ENCODE measurements around the gene ZBTB16. TPM values are rescaled to one million over a fixed set of nuclear protein-coding genes. Genes with fewer than 3 reads are reported as not detected.

The ZBTB16 gene
- total RNA-seq, 3 donors from 2014 or later, result 4.9 to 82.1 (median 48.8) TPM

DNA sequence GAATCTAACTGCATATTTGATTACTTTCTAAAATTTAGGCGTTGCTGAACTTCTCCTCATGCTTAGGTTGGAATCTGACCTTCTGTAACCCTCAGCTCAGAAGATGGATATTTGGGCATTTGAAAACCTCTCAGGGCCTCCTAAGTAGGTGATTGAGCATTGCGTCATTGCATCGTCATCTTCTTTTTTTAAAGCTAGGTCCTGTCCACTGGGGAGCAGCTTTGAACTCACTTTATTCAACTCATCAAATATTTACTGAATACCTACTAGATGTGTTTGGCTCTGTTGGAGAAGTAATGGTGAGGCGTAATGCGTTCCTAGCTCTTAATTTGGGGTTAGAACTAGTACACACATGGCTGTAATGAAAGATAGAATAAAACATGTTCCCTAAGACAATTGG, 56.8 kb downstream of the ZBTB16 start:
- intact Hi-C loops (cut with DNase I, micrococcal nuclease), result no loop called here
- H3K36me3 ChIP-seq (ENCODE audit: low read depth), result no peaks in the 10 kb centered on the region
- ATAC-seq (no peak), DNase-seq (no peak)
- H3K4me3 ChIP-seq, result no peak overlapping the region
- TF ChIP-seq, protein P1, sequence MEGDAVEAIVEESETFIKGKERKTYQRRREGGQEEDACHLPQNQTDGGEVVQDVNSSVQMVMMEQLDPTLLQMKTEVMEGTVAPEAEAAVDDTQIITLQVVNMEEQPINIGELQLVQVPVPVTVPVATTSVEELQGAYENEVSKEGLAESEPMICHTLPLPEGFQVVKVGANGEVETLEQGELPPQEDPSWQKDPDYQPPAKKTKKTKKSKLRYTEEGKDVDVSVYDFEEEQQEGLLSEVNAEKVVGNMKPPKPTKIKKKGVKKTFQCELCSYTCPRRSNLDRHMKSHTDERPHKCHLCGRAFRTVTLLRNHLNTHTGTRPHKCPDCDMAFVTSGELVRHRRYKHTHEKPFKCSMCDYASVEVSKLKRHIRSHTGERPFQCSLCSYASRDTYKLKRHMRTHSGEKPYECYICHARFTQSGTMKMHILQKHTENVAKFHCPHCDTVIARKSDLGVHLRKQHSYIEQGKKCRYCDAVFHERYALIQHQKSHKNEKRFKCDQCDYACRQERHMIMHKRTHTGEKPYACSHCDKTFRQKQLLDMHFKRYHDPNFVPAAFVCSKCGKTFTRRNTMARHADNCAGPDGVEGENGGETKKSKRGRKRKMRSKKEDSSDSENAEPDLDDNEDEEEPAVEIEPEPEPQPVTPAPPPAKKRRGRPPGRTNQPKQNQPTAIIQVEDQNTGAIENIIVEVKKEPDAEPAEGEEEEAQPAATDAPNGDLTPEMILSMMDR (IDR thresholded peaks at IDR 0.05), result no peak
- peaks cover 17% of the 10 kb centered on the region for H3K4me1 ChIP-seq (ENCODE audit: low read depth)
- no peaks in the 10 kb centered on the region for H3K9me3 ChIP-seq

DNA sequence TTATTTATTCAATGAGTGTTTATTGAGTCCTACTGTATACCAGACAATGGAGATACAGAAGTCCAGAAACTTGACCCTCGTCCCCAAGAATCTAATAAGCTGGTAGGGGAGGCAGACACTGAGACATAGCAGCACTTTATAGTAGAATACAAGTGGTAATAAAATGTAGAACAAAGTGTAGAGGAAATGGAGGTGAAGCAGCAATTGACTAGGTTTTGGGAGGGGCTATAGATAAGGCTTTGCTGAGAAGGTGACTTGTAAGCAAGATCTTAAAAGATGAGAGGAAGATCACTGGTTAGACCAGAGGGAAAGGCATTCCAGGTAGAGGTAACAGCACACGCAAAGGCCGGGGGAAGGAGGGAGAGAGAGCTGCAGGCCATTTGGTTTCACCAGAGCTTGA, 57.3 kb downstream of the ZBTB16 start:
- Histone ChIP-seq H3K4me1 (ENCODE audit: low read depth) (peaks cover 21% of the 10 kb centered on the region), H3K4me3 (no peak overlapping the region), H3K36me3 (ENCODE audit: low read depth) (no peaks in the 10 kb centered on the region), H3K9me3 (no peaks in the 10 kb centered on the region)
- ATAC-seq (peak; percentile 88), DNase-seq (no peak)
- TF ChIP-seq, protein P1 (IDR thresholded peaks at IDR 0.05), result no peak
- intact Hi-C loops (cut with DNase I, micrococcal nuclease), result no loop called here

DNA sequence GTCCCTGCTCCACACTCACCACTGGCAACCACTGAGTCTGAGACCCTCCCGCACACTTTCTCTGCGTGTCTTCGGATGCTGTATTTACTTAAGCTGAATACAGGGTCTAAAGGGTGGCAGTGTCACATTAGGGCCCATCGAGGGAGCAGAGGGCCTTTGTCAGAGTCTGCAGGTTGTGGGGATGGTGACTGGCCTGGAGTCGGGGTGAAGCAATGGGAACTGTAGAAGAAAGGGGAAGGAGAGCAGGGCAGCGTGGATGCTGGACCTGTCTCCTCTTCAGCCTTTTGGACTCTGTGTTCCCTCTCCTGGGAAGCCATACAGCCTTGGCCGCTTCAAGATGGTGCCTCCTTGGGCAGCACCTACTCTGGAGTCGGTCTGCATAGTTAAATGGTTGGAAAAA, 61.1 kb downstream of the ZBTB16 start:
- ATAC-seq (no peak), DNase-seq (no peak)
- H3K4me1 ChIP-seq (ENCODE audit: low read depth), result peaks cover 28% of the 10 kb centered on the region
- TF ChIP-seq, protein P1 (IDR thresholded peaks at IDR 0.05), result no peak
- H3K36me3 ChIP-seq (ENCODE audit: low read depth), result no peaks in the 10 kb centered on the region
- no peaks in the 10 kb centered on the region for H3K9me3 ChIP-seq
- no peak overlapping the region for H3K4me3 ChIP-seq
- intact Hi-C loops (cut with DNase I, micrococcal nuclease), result no loop called here

DNA sequence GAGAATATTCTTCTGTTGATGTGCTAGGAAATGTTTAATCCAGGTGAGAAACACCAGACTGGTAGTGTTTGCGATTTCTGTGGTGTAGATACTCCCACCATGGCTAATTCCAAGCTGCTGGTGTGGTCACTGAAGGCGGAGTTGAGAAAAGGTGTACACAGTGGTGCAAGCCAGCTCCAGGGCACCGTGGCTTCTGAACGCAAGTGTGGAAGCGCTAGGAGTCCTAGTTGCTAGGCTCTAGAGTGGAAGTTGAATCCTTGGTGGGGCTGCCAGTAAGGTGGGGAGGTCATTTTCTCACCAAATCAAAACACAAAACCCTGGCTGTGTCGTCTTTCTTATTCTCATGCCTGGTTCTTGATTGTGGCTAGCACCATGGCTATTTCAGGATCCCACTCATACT, 61.6 kb downstream of the ZBTB16 start:
- Histone ChIP-seq H3K36me3 (ENCODE audit: low read depth) (no peaks in the 10 kb centered on the region), H3K4me1 (ENCODE audit: low read depth) (peaks cover 27% of the 10 kb centered on the region), H3K9me3 (no peaks in the 10 kb centered on the region), H3K4me3 (no peak overlapping the region)
- DNase-seq, result no peak
- no peak for ATAC-seq
- intact Hi-C loops (cut with DNase I, micrococcal nuclease), result no loop called here
- TF ChIP-seq, protein P1 (IDR thresholded peaks at IDR 0.05), result no peak

DNA sequence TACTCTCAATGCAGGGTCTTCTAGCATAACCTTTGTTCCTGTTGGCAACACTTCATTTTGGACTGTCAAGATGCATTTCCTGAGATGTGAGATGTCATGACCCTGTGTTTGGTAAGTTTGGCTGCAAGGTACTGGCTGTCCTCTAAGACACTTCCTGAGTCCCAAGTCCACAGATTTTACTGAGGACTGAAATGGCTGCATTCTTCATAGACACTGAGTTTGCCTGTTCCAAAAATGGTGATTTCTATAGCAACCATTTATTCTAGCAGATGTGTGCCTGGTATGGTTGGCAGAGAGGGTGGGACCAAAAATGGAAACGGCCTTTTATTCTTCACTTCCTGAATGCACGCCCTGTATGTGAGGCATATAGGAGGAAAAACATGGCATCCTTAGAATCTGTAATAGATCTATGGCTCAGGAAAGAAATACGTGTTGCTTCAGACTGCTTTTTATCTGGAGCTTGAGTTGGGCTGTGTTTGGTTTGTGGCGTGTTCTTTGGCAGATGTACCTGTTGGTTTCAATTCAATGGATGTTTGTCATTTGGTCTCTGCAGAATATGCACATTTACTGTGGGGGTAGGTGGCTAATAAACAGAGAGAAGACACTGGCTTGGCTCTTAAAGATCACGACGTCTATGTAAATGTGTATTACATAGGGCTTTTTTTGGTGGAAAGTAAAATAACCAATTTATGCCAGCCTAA, 62.4 kb downstream of the ZBTB16 start:
- TF ChIP-seq, protein P1 (IDR thresholded peaks at IDR 0.05), result no peak
- peak; percentile 64 for ATAC-seq
- no peaks in the 10 kb centered on the region for H3K36me3 ChIP-seq (ENCODE audit: low read depth)
- no peak overlapping the region for H3K4me3 ChIP-seq
- DNase-seq, result no peak
- H3K4me1 ChIP-seq (ENCODE audit: low read depth), result peaks cover 19% of the 10 kb centered on the region
- intact Hi-C loops (cut with DNase I, micrococcal nuclease), result no loop called here
- H3K9me3 ChIP-seq, result no peaks in the 10 kb centered on the region

All from mucosa of descending colon (tissue), 3 donors.